ENCODE data around the gene CCN5.

Gene CCN5

DNA sequence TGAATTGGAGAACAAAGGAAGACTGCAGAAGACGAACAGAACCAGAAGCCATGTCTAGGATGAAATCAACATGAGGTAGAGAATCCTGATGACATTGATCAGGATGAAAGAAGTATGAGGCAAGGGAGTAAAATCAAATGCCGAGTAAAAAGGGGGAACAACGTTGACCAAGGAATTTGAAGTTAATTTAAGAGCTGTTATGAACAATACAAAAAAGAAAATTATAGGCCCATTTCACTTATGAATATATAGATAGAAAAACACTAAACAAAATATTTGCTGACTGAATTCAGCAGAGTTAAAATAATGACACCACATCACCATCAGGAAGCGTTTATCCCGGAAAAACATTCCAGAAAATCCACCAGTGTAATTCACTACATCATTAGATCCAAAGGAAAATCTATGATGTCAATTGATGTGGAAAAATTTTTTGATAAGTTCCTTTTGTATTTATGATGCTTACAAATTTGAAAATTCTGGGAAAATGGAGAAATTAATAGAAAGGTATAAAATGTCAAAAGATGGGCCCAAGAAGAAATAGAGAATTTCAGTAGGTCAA, 8.1 kb upstream of the CCN5 start:
- Histone ChIP-seq H2BK5ac (ENCODE audit: low read depth, low read length, poor library complexity) (no peak overlapping the region), H3K79me2 (ENCODE audit: control insufficient read depth, insufficient read depth, low read length, poor library complexity) (no peaks in the 10 kb centered on the region), H3K9me3 (ENCODE audit: insufficient read depth, low read depth, low read length) (peaks cover 2% of the 10 kb centered on the region), H3K14ac (ENCODE audit: low read length) (no peak overlapping the region), H3K27me3 (ENCODE audit: insufficient read depth, low read length) (no peaks in the 10 kb centered on the region), H3K36me3 (ENCODE audit: control insufficient read depth in 1 of 2, insufficient read depth in 2 of 2, low read length in 2 of 2) (no peaks in the 10 kb centered on the region), H3K9ac (ENCODE audit: low read length) (no peak overlapping the region), H4K8ac (ENCODE audit: low read depth, low read length) (no peak overlapping the region), H4K91ac (ENCODE audit: low read depth, low read length) (no peak overlapping the region), H3K4ac (ENCODE audit: low read depth, low read length) (no peak overlapping the region), H2AK5ac (ENCODE audit: low read length) (no peak overlapping the region), H3K79me1 (ENCODE audit: low read length) (no peaks in the 10 kb centered on the region), H4K12ac (ENCODE audit: low read depth, low read length) (no peak overlapping the region), H3K4me1 (ENCODE audit: control insufficient read depth in 1 of 2, insufficient read depth in 2 of 2, low read length in 2 of 2) (no peaks in the 10 kb centered on the region), H3K18ac (ENCODE audit: low read length) (no peak overlapping the region), H2BK12ac (ENCODE audit: low read length) (no peak overlapping the region), H3K4me3 (ENCODE audit: low read depth, low read length) (no peak overlapping the region), H3K27ac (ENCODE audit: low read depth, low read length) (no peak overlapping the region), H3K4me2 (ENCODE audit: low read length) (no peak overlapping the region), H2BK120ac (ENCODE audit: insufficient read depth, low read length, poor library complexity) (no peak overlapping the region), H3K23ac (ENCODE audit: low read length) (no peak overlapping the region), H2AFZ (ENCODE audit: insufficient read depth, low read length, poor library complexity) (no peak overlapping the region)
- DNase-seq: no peak
- no CpG with 5 or more reads among the region's 5 CpGs for WGBS (ENCODE audit: extremely low coverage, insufficient coverage, insufficient read length)

DNA sequence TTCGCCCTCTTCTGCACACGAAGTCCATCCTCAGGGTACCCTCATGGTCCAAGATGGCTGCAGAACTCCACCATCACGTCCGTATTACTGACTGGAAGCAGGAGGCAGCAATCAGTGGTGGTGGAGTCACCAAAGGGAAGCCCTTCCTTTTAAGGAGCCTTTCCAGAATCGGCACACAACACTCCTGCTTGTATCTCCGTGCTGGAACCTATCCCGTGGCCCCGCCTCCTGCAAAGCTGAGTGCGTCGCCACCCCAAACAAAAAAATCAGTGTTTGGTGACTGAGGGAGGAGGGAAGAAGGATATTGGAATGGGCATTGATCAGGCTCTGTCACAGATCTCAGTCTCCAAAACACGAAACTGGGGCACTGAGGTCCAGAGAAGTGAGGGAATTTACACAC, 5.8 kb upstream of the CCN5 start:
- H2BK12ac ChIP-seq (ENCODE audit: low read length): no peak overlapping the region
- no peak overlapping the region for H3K14ac ChIP-seq (ENCODE audit: low read length)
- peaks cover 2% of the 10 kb centered on the region for H3K9me3 ChIP-seq (ENCODE audit: insufficient read depth, low read depth, low read length)
- H3K18ac ChIP-seq (ENCODE audit: low read length): no peak overlapping the region
- H4K8ac ChIP-seq (ENCODE audit: low read depth, low read length): no peak overlapping the region
- H3K27ac ChIP-seq (ENCODE audit: low read depth, low read length): no peak overlapping the region
- H3K27me3 ChIP-seq (ENCODE audit: insufficient read depth, low read length): no peaks in the 10 kb centered on the region
- H3K23ac ChIP-seq (ENCODE audit: low read length): no peak overlapping the region
- H2AK5ac ChIP-seq (ENCODE audit: low read length): no peak overlapping the region
- no peak for DNase-seq
- no CpG with 5 or more reads among the region's 11 CpGs for WGBS (ENCODE audit: extremely low coverage, insufficient coverage, insufficient read length)
- H2BK5ac ChIP-seq (ENCODE audit: low read depth, low read length, poor library complexity): no peak overlapping the region
- no peak overlapping the region for H4K12ac ChIP-seq (ENCODE audit: low read depth, low read length)
- no peak overlapping the region for H2BK120ac ChIP-seq (ENCODE audit: insufficient read depth, low read length, poor library complexity)
- no peaks in the 10 kb centered on the region for H3K79me2 ChIP-seq (ENCODE audit: control insufficient read depth, insufficient read depth, low read length, poor library complexity)
- no peak overlapping the region for H2AFZ ChIP-seq (ENCODE audit: insufficient read depth, low read length, poor library complexity)
- H3K4ac ChIP-seq (ENCODE audit: low read depth, low read length): no peak overlapping the region
- H3K4me3 ChIP-seq (ENCODE audit: low read depth, low read length): no peak overlapping the region
- no peaks in the 10 kb centered on the region for H3K79me1 ChIP-seq (ENCODE audit: low read length)
- H4K91ac ChIP-seq (ENCODE audit: low read depth, low read length): no peak overlapping the region
- H3K4me2 ChIP-seq (ENCODE audit: low read length): no peak overlapping the region
- no peaks in the 10 kb centered on the region for H3K4me1 ChIP-seq (ENCODE audit: control insufficient read depth in 1 of 2, insufficient read depth in 2 of 2, low read length in 2 of 2)
- no peaks in the 10 kb centered on the region for H3K36me3 ChIP-seq (ENCODE audit: control insufficient read depth in 1 of 2, insufficient read depth in 2 of 2, low read length in 2 of 2)
- no peak overlapping the region for H3K9ac ChIP-seq (ENCODE audit: low read length)

DNA sequence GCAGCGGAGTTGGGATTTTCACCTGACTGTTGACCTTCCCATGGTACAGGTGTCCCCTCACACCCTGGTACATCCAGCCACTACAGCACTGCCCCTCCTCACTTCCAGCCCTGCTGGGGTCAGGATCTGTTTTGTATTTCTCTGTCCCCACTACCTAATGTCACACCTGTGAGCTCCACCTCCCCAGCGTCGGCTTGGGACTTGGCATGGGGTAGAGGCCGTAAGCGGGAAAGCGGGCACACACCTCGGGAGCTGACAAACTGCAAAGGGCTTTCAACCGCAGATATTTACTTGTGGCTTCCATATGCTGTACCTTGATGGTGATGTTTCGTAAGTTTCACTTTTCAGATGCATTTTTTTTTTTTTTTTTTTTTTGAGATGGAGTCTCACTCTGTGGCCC, 5.4 kb upstream of the CCN5 start:
- H2BK12ac ChIP-seq (ENCODE audit: low read length): no peak overlapping the region
- no peak overlapping the region for H2BK120ac ChIP-seq (ENCODE audit: insufficient read depth, low read length, poor library complexity)
- H4K91ac ChIP-seq (ENCODE audit: low read depth, low read length): no peak overlapping the region
- H2AK5ac ChIP-seq (ENCODE audit: low read length): no peak overlapping the region
- H3K9me3 ChIP-seq (ENCODE audit: insufficient read depth, low read depth, low read length): peaks cover 2% of the 10 kb centered on the region
- no peaks in the 10 kb centered on the region for H3K79me2 ChIP-seq (ENCODE audit: control insufficient read depth, insufficient read depth, low read length, poor library complexity)
- H2BK5ac ChIP-seq (ENCODE audit: low read depth, low read length, poor library complexity): no peak overlapping the region
- WGBS (ENCODE audit: extremely low coverage, insufficient coverage, insufficient read length): no CpG with 5 or more reads among the region's 9 CpGs
- H3K14ac ChIP-seq (ENCODE audit: low read length): no peak overlapping the region
- H3K27me3 ChIP-seq (ENCODE audit: insufficient read depth, low read length): no peaks in the 10 kb centered on the region
- no peak overlapping the region for H2AFZ ChIP-seq (ENCODE audit: insufficient read depth, low read length, poor library complexity)
- no peak overlapping the region for H3K18ac ChIP-seq (ENCODE audit: low read length)
- no peaks in the 10 kb centered on the region for H3K79me1 ChIP-seq (ENCODE audit: low read length)
- no peak overlapping the region for H3K27ac ChIP-seq (ENCODE audit: low read depth, low read length)
- H3K36me3 ChIP-seq (ENCODE audit: control insufficient read depth in 1 of 2, insufficient read depth in 2 of 2, low read length in 2 of 2): no peaks in the 10 kb centered on the region
- no peak for DNase-seq
- H4K12ac ChIP-seq (ENCODE audit: low read depth, low read length): no peak overlapping the region
- no peak overlapping the region for H3K9ac ChIP-seq (ENCODE audit: low read length)
- H3K23ac ChIP-seq (ENCODE audit: low read length): no peak overlapping the region
- no peak overlapping the region for H3K4ac ChIP-seq (ENCODE audit: low read depth, low read length)
- H3K4me1 ChIP-seq (ENCODE audit: control insufficient read depth in 1 of 2, insufficient read depth in 2 of 2, low read length in 2 of 2): no peaks in the 10 kb centered on the region
- H3K4me3 ChIP-seq (ENCODE audit: low read depth, low read length): no peak overlapping the region
- H3K4me2 ChIP-seq (ENCODE audit: low read length): no peak overlapping the region
- no peak overlapping the region for H4K8ac ChIP-seq (ENCODE audit: low read depth, low read length)

DNA sequence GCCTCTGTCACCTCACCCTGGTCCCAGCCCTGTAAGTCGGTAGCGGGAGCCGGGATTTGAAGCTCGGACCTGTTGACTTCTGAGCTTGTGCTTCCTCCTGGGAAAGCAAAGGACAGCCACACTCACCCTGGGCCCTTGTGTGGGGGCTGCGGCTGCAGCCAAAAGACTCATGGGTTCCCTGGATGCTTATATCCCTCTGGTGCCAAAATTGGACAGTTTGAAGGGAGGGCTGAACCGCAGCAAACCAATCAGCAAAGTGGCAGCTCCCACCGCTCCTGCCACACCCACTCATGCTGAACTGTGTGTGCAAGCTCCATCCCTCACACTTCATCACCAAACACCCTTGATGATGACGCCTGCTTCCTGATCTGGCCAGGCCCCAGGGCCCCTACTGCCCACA, 3.9 kb upstream of the CCN5 start:
- Histone ChIP-seq H2BK5ac (ENCODE audit: low read depth, low read length, poor library complexity) (no peak overlapping the region), H2BK12ac (ENCODE audit: low read length) (no peak overlapping the region), H4K91ac (ENCODE audit: low read depth, low read length) (no peak overlapping the region), H3K9me3 (ENCODE audit: insufficient read depth, low read depth, low read length) (peaks cover 4% of the 10 kb centered on the region), H3K4ac (ENCODE audit: low read depth, low read length) (no peak overlapping the region), H2AK5ac (ENCODE audit: low read length) (no peak overlapping the region), H2BK120ac (ENCODE audit: insufficient read depth, low read length, poor library complexity) (no peak overlapping the region), H4K8ac (ENCODE audit: low read depth, low read length) (no peak overlapping the region), H3K79me2 (ENCODE audit: control insufficient read depth, insufficient read depth, low read length, poor library complexity) (no peaks in the 10 kb centered on the region), H3K27me3 (ENCODE audit: insufficient read depth, low read length) (no peaks in the 10 kb centered on the region), H3K23ac (ENCODE audit: low read length) (no peak overlapping the region), H4K12ac (ENCODE audit: low read depth, low read length) (no peak overlapping the region), H3K4me2 (ENCODE audit: low read length) (no peak overlapping the region), H3K14ac (ENCODE audit: low read length) (no peak overlapping the region), H3K79me1 (ENCODE audit: low read length) (no peaks in the 10 kb centered on the region), H3K4me1 (ENCODE audit: control insufficient read depth in 1 of 2, insufficient read depth in 2 of 2, low read length in 2 of 2) (no peaks in the 10 kb centered on the region), H3K36me3 (ENCODE audit: control insufficient read depth in 1 of 2, insufficient read depth in 2 of 2, low read length in 2 of 2) (no peaks in the 10 kb centered on the region), H3K18ac (ENCODE audit: low read length) (no peak overlapping the region), H3K4me3 (ENCODE audit: low read depth, low read length) (no peak overlapping the region), H2AFZ (ENCODE audit: insufficient read depth, low read length, poor library complexity) (no peak overlapping the region), H3K27ac (ENCODE audit: low read depth, low read length) (no peak overlapping the region), H3K9ac (ENCODE audit: low read length) (no peak overlapping the region)
- no CpG with 5 or more reads among the region's 8 CpGs for WGBS (ENCODE audit: extremely low coverage, insufficient coverage, insufficient read length)
- DNase-seq: no peak

Measured in trophoblast cell (in vitro differentiated cells and primary cell).